Measurements from ENCODE around the gene ABCA12. TPM values are rescaled to one million over a fixed set of nuclear protein-coding genes. Genes with fewer than 3 reads are reported as not detected.

The ABCA12 gene
- total and polyA plus RNA-seq, 2 of the 8 experiments (the other 6 are each of a cell fraction or from before 2014, with no cell fraction given) = not detected

GRCh38 chr2:215022910-215023309 is 115.5 kb downstream of the ABCA12 start (continued):
- no peak for TF ChIP-seq ATF2 (IDR thresholded peaks at IDR 0.05; ENCODE audit: low read length)
- TF ChIP-seq EZH2 (IDR thresholded peaks at IDR 0.05; ENCODE audit: low read depth, low read length, severe bottlenecking) = no peak
